AG04449 (cell line): ENCODE data around the gene ATP6V1G3.

Source experiments
- CTCF ChIA-PET: fragments of 350-600 bp; formaldehyde crosslinking; extraction: SDS; loops from one replicate; lab custom pipeline; 2021; ENCODE audit warnings: antibody characterized with exemption; lab: Yijun Ruan, JAX
- POLR2A ChIA-PET: fragments of 400-600, 350-600 bp; formaldehyde crosslinking; extraction: SDS; loops from one replicate; lab custom pipeline; 2020; ENCODE audit warnings: antibody characterized with exemption, inconsistent platforms; lab: Yijun Ruan, JAX
- DNase-seq: peaks from one replicate; pipeline ENCODE4 v3.0.0-alpha.2; 2010; ENCODE audit warnings: low read depth, low spot score
- H3K4me3 ChIP-seq: 2 replicates; pipeline ENCODE4 v1.5.1; 2011; ENCODE audit warnings: low read depth, mild to moderate bottlenecking, control low read depth, low read length
- TF ChIP-seq, protein P1 (sequence below): IDR thresholded peaks from one replicate; pipeline ENCODE4 v1.5.1; 2011; ENCODE audit warnings: mild to moderate bottlenecking, moderate library complexity, low read length, control low read depth, inconsistent platforms; ENCODE audit not compliant: insufficient read depth; ENCODE audit errors: missing control alignments

Gene ATP6V1G3

DNA sequence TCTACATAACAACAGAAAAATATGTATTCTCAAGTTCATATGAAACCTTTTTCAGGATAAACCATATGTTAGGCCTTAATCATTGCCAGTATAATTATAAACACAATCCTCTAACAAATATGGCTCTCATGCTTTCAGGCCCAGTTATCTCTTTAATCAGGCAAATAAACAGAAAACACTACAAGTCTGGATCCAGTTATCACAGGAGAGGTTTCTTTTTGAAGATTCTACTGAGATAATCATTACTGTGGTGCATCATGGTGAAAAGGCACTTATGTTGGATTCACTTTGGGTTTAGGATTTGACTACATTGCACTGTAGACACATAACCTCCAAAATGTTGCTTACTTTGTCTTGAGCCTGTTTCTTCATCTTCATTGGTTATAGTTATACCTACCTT lies 8.4 kb upstream of the ATP6V1G3 start:
- no peak for DNase-seq
- POLR2A ChIA-PET, result no interaction called here
- TF ChIP-seq, protein P1, sequence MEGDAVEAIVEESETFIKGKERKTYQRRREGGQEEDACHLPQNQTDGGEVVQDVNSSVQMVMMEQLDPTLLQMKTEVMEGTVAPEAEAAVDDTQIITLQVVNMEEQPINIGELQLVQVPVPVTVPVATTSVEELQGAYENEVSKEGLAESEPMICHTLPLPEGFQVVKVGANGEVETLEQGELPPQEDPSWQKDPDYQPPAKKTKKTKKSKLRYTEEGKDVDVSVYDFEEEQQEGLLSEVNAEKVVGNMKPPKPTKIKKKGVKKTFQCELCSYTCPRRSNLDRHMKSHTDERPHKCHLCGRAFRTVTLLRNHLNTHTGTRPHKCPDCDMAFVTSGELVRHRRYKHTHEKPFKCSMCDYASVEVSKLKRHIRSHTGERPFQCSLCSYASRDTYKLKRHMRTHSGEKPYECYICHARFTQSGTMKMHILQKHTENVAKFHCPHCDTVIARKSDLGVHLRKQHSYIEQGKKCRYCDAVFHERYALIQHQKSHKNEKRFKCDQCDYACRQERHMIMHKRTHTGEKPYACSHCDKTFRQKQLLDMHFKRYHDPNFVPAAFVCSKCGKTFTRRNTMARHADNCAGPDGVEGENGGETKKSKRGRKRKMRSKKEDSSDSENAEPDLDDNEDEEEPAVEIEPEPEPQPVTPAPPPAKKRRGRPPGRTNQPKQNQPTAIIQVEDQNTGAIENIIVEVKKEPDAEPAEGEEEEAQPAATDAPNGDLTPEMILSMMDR, result no peak
- CTCF ChIA-PET, result interaction anchor here (1.1 kb wide), 1 partner anchor 14 kb away, joined by 3 read pairs; no protein-coding TSS in a partner anchor
- H3K4me3 ChIP-seq, result no peak overlapping the region

DNA sequence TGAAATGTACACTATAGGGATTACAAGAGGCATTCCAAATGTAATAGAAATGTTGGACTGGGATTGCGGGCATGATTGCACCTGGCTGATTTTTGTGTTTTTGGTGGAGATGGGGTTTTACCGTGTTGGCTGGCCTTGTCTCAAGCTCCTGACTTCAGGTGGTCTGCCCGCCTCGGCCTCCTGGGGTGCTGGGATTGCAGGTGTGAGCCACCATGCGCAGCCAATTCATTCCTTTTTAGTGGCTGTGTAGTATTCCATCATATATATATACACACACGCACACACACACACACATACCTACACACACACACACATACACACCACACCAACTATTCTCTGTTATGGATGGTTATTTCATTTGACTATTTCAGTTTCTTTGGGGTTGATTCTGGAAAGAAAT lies 4.7 kb upstream of the ATP6V1G3 start:
- DNase-seq, result no peak
- TF ChIP-seq, protein P1, result no peak
- ChIA-PET POLR2A (no interaction called here), CTCF (no interaction called here)
- no peak overlapping the region for H3K4me3 ChIP-seq

DNA sequence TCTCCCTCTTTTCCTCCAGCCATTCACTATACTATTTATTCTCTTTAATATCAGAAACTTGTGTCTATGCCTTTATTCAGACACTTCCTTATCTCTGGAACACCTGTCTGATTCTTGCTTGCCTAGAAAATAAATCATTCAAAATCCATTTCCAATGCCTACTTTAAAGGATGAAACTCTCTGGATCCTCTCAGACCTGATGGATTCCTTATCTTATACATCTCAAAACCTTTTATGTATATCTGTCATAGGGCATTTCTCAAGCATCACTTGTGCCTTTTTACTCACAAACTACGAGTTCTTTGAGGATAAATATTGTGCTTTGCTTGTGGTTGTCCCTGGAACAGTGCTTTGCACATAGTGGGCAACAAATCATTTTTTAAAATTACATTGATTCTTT lies 3.8 kb upstream of the ATP6V1G3 start:
- no peak for DNase-seq
- no peak overlapping the region for H3K4me3 ChIP-seq
- TF ChIP-seq, protein P1, result no peak
- CTCF ChIA-PET, result interaction anchor here (1.1 kb wide), 1 partner anchor 10 kb away, joined by 3 read pairs; no protein-coding TSS in a partner anchor
- POLR2A ChIA-PET, result no interaction called here

DNA sequence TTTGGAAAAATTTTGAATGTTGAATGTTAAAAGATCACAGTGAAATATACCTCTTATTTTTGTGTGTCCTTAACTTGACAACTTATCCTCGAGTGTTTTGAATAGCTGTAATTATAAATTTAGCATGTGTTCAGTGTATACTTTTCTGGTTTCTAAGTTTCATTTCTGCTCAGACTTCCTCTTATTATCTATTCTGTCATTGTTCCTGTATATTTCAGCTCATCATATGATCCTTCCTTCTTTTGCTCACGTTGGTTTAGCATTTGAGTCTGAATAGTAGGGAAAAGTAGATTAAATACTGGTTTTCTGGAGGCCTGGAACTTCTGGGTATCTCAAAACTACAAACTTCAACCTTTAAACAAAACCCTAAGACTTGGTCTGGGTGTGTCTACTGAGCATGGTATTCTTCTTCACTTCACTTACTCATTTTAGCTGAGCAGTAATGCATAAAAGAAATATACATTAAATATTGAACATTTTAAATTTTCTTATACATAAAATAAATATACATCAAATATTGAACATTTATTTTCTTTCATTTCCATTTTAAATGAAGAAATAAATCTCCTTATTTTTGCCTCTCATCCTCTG lies 3.3 kb upstream of the ATP6V1G3 start:
- H3K4me3 ChIP-seq, result no peak overlapping the region
- ChIA-PET POLR2A (no interaction called here), CTCF (interaction anchor here (1.1 kb wide), 1 partner anchor 10 kb away, joined by 3 read pairs; no protein-coding TSS in a partner anchor)
- TF ChIP-seq, protein P1, result no peak
- no peak for DNase-seq

DNA sequence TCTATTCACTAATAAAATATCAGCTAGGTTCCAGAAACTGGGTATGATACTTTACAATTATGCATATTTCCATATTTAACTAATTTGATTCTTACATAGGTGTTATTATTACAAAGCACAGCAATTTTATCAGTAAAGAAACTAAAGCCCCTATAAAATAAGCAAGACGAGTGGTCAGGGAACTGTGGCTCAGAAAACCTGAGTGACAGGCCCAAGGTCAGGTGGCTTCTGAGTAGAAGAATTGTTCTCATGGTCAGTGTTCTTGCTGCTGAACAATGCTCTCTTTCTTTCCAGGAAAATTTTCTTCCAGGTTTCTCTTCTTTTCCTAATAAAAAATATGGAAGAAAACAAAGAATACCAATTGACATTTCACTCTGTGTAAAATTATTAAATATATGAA lies 2.2 kb upstream of the ATP6V1G3 start:
- TF ChIP-seq, protein P1, result no peak
- H3K4me3 ChIP-seq, result no peak overlapping the region
- ChIA-PET CTCF (interaction anchor here (1.3 kb wide), 1 partner anchor 14 kb away, joined by 3 read pairs; no protein-coding TSS in a partner anchor), POLR2A (no interaction called here)
- DNase-seq, result no peak

DNA sequence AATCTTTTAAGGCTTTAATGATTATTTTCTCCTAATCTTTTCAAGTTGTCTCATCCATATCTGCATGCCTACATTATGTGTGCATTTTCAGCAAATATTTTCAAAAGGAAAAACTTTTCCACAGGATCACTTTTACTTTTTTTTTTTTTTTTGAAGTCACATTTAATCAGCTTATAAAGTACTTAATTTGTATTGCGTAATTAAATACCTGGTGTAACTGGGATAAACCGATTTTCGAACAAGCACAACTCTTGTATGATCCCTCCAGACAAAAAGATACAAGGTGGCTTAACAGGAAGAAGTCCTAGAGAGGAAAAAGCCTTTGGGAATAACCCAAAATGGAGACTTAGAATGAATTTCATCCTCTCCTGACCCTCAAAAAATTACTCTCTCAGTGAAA lies 1.3 kb upstream of the ATP6V1G3 start:
- CTCF ChIA-PET, result no interaction called here
- POLR2A ChIA-PET, result no interaction called here
- TF ChIP-seq, protein P1, result no peak

More for the DNA sequence above, 1.3 kb upstream of the ATP6V1G3 start:
- DNase-seq, result no peak
- no peak overlapping the region for H3K4me3 ChIP-seq
